Muscle of leg (tissue), 11 donors: ENCODE data around the gene CPD. TPM values are rescaled to one million over a fixed set of nuclear protein-coding genes. Genes with fewer than 3 reads are reported as not detected.
A peak's percentile ranks its signal among the peaks of the same experiment; 100 is the strongest.

Experiments used
- DNase-seq: peaks from one replicate; pipeline ENCODE4 v3.0.0; 2013
- H3K27ac ChIP-seq: one replicate; pipeline ENCODE4 v1.5.1; 2013; ENCODE audit warnings: mild to moderate bottlenecking, low read length, control low read depth
- H3K27me3 ChIP-seq: one replicate; pipeline ENCODE4 v1.6.1; 2013; ENCODE audit warnings: low read length; ENCODE audit not compliant: control insufficient read depth, insufficient read depth
- H3K36me3 ChIP-seq: one replicate; pipeline ENCODE4 v1.6.1; 2013; ENCODE audit warnings: low read length; ENCODE audit not compliant: control insufficient read depth, insufficient read depth
- H3K4me1 ChIP-seq: one replicate; pipeline ENCODE4 v1.6.1; 2013; ENCODE audit warnings: low read length; ENCODE audit not compliant: control insufficient read depth, insufficient read depth
- H3K4me3 ChIP-seq: one replicate; pipeline ENCODE4 v1.5.1; 2013; ENCODE audit warnings: low read length, control low read depth
- H3K9me3 ChIP-seq: replicated peaks from 2 replicates; pipeline ENCODE4 v1.6.1; 2013; ENCODE audit warnings: low read depth, low read length; ENCODE audit not compliant: control insufficient read depth
- WGBS: methylation state at CpG from one replicate; pipeline ENCODE4 v1.1.5; 2013; ENCODE audit warnings: missing lambda C conversion rate; ENCODE audit not compliant: insufficient coverage; 5-methylcytosine and 5-hydroxymethylcytosine counted together
- polyA plus RNA-seq, 8 donors: library from polyadenylated mRNA; unstranded; fragments of 120-200 nt; gene quantifications; one replicate each; pipeline versions ENCODE4 v1.2.1 to v1.2.3, GENCODE V29; 2013; ENCODE audit warnings: inconsistent platforms in 1 of 8, low replicate concordance in 1 of 8; ENCODE audit not compliant: insufficient read length in 8 of 8, insufficient read depth in 1 of 8
- total RNA-seq: library from RNA; stranded (reverse); fragments of 120-200 nt; gene quantifications from one replicate; pipeline ENCODE4 v1.2.4, GENCODE V29; 2013

The CPD gene
- total and polyA plus RNA-seq, 9 donors = 16.6 to 36.8 (median 24.4) TPM

- Histone ChIP-seq H3K4me1 (peaks cover 3% of the 10 kb centered on the region), H3K9me3 (no peaks in the 10 kb centered on the region), H3K27ac (no peak overlapping the region), H3K36me3 (peaks cover 32% of the 10 kb centered on the region), H3K4me3 (no peak overlapping the region), H3K27me3 (no peaks in the 10 kb centered on the region)
- no peak for DNase-seq
Measured at GRCh38 chr17:30482555-30482954, 103.8 kb downstream of the CPD start.

DNA sequence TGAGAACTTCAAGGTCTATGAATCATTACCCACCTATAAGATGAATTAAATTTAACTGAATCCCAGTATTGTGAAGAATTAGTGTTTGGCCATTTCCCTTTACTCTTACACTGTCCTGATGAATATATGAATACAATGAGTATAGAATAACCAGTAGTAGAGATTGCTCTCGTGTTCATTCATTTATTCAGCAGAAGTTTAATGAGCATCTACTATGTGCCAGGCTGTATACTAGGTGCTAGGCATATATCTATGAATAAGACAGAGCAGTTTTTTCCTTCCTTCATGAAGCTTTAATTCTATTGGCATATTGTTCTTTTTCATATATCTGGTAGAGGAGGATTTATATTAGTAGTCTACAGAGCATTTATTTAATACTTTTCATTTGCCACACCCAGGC lies 104.4 kb downstream of the CPD start:
- Histone ChIP-seq H3K4me1 (peaks cover 3% of the 10 kb centered on the region), H3K27ac (no peak overlapping the region), H3K9me3 (no peaks in the 10 kb centered on the region), H3K4me3 (no peak overlapping the region), H3K36me3 (peaks cover 35% of the 10 kb centered on the region), H3K27me3 (no peaks in the 10 kb centered on the region)
- DNase-seq = no peak
- WGBS = no CpG with 5 or more reads among the region's 1 CpG

DNA sequence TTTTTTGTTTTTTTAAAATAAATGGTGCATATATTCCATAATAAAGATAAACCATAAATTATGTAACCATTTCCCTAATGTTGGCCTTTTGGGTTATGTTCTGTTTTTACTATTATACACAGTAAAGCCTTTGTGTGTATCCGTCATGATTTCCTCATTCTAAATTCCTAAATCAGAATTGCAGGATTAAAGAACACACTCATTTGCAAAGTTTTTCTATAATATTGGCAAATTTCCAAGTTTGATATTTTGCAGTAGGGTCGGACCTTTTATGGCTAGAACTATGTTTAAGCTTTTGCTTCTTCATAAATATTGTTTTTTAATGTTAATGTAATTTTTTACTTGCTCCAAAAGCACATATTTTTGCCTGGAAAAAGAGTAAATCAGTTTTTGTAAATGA lies 115.1 kb downstream of the CPD start:
- Histone ChIP-seq H3K27ac (no peak overlapping the region), H3K4me3 (no peak overlapping the region), H3K27me3 (no peaks in the 10 kb centered on the region), H3K4me1 (no peaks in the 10 kb centered on the region), H3K36me3 (peaks cover 49% of the 10 kb centered on the region), H3K9me3 (no peaks in the 10 kb centered on the region)
- DNase-seq = no peak
- WGBS = no CpG with 5 or more reads among the region's 2 CpGs

DNA sequence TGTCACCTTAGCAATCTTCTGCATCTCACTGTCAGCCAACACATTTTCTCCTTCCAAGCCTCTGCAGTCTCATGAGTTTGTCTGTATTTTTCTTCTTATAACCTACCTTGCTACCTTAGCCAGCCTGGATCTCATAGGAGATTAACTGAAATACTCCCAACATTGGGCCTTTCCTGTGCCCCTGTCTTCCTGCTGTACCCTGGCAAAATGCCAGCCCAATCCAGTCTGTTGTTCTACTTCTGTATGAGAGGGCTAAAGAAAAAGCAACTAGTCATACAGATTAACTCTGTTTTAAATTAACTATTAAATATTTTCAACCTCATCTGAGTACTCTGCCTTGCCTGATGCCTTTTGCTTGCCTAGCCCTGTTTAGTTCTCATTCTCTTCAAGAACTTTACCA lies 116.9 kb downstream of the CPD start:
- Histone ChIP-seq H3K4me1 (no peaks in the 10 kb centered on the region), H3K27me3 (no peaks in the 10 kb centered on the region), H3K4me3 (no peak overlapping the region), H3K36me3 (peaks cover 41% of the 10 kb centered on the region), H3K9me3 (no peaks in the 10 kb centered on the region), H3K27ac (no peak overlapping the region)
- peak; percentile 8 for DNase-seq

GRCh38 chr17:30503558-30503957 lies 124.8 kb downstream of the CPD start:
- Histone ChIP-seq H3K4me3 (no peak overlapping the region), H3K9me3 (no peaks in the 10 kb centered on the region), H3K27ac (no peak overlapping the region), H3K27me3 (no peaks in the 10 kb centered on the region), H3K36me3 (peaks cover 46% of the 10 kb centered on the region), H3K4me1 (no peaks in the 10 kb centered on the region)
- no peak for DNase-seq
- 80% methylated on average over 1 of the region's 4 CpGs for WGBS

DNA sequence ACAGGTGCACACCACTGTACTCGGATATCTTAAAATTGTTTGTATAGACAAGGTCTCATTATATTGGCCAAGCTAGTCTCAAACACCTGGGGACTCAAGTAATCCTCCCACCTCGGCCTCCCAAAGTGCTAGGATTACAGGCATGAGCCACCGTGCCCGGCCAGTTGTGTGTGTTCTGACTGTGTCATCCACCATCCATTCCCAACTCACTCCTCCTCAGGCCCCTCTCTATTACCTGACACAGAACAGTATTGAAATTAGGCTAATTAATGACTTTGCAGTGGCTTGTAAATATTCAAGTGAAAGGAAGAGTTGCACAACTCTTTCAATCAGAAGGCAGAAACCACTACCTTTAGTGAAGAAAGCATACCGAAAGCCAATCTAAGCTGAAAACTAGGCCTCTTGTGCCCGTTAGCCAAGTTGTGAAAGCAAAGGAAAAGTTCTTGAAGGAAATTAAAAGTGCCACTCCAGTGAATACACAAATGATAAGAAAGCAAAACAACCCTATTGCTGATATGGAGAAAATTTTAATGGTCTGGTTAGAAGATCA lies 127.2 kb downstream of the CPD start:
- H3K27me3 ChIP-seq = no peaks in the 10 kb centered on the region
- DNase-seq = no peak
- H3K9me3 ChIP-seq = no peaks in the 10 kb centered on the region
- no peaks in the 10 kb centered on the region for H3K4me1 ChIP-seq
- WGBS = 100% methylated on average over 2 of the region's 6 CpGs
- no peak overlapping the region for H3K27ac ChIP-seq
- H3K36me3 ChIP-seq = peaks cover 43% of the 10 kb centered on the region
- H3K4me3 ChIP-seq = no peak overlapping the region

- Histone ChIP-seq H3K4me3 (no peak overlapping the region), H3K36me3 (peaks cover 39% of the 10 kb centered on the region), H3K27me3 (no peaks in the 10 kb centered on the region), H3K4me1 (no peaks in the 10 kb centered on the region), H3K9me3 (no peaks in the 10 kb centered on the region), H3K27ac (no peak overlapping the region)
- no peak for DNase-seq
- 60% methylated on average over 1 of the region's 1 CpG for WGBS
Measured at GRCh38 chr17:30506481-30506880, 127.8 kb downstream of the CPD start.

DNA sequence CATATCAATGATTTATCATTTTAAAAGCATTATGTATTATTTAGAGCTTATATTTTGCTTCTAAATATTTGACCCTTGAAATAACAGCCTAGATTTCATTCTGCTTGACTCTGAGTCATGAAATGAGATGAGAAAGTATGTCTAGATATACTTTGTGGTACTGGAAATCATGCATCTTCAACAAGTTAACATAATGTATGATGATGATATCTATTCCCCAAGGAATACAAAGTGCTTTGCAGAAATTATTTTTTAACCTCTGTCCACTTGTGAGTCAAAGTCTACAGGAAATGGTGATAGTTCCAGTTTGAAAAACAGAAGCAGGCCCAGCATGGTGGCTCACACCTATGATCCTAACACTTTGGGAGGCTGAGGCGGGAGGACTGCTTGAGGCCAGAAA lies 134.6 kb downstream of the CPD start:
- Histone ChIP-seq H3K27ac (no peak overlapping the region), H3K4me1 (no peaks in the 10 kb centered on the region), H3K4me3 (no peak overlapping the region), H3K36me3 (peaks cover 20% of the 10 kb centered on the region), H3K27me3 (no peaks in the 10 kb centered on the region), H3K9me3 (no peaks in the 10 kb centered on the region)
- no peak for DNase-seq
- 100% methylated on average over 1 of the region's 1 CpG for WGBS

DNA sequence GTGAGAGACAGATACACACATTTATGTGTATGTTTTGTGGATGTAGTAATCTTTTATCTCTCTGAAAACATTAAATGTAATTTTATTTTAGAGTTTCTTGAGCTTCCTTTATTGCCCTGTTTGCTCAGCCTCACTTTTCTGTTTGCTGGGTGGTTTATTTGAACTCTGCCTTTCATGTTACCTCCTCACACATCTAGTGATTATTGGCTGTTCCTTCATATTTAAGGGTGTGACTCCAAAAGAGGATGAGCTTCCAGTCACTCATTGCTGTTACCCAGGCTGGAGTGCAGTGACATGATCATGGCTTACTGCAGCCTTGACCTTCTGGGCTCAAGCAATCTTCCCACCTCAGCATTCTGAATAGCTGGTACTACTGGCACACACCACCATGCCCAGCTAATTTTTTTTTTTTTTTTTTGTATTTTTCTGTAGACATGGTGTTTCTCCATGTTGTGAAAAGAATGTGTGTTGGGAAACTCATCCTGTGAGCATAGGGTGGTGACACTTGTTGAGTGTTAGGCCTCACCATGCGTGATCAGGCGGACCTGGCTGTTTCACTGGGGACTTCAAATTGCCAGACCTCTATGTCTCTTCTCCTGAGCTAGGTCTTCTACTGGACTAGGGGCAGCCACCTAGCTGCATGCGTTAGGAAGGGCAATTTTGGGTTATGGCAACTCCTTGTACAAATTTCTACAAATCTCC lies 136.3 kb downstream of the CPD start:
- peaks cover 3% of the 10 kb centered on the region for H3K4me1 ChIP-seq
- no peaks in the 10 kb centered on the region for H3K27me3 ChIP-seq
- no CpG with 5 or more reads among the region's 3 CpGs for WGBS
- peaks cover 20% of the 10 kb centered on the region for H3K36me3 ChIP-seq
- H3K4me3 ChIP-seq = no peak overlapping the region
- H3K9me3 ChIP-seq = no peaks in the 10 kb centered on the region
- H3K27ac ChIP-seq = no peak overlapping the region
- DNase-seq = no peak

DNA sequence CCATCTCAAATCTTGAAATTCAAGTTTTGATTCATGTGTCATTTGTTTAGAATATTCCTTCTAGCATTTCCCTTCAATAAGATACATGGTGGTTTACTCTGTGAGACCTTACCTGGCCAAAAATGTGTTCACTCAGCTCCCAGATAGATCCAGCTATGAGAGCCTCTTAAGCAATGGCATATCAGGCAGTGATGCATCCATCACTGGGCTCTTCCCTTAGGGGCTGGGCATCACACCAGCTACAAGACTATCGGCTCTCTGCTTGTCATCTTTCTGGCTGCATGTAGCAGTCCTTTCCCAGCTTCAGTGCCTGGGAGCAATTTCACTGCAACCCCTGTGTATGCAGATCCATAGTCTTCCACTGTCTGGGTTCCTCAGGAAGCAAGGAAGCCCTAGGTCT lies 139.1 kb downstream of the CPD start:
- DNase-seq = no peak
- Histone ChIP-seq H3K27me3 (no peaks in the 10 kb centered on the region), H3K4me1 (peaks cover 4% of the 10 kb centered on the region), H3K9me3 (no peaks in the 10 kb centered on the region), H3K4me3 (no peak overlapping the region), H3K27ac (no peak overlapping the region), H3K36me3 (peaks cover 36% of the 10 kb centered on the region)
- WGBS = 95% methylated on average over 1 of the region's 1 CpG

- no peaks in the 10 kb centered on the region for H3K9me3 ChIP-seq
- peak; percentile 37 for DNase-seq
- H3K4me1 ChIP-seq = peaks cover 4% of the 10 kb centered on the region
- no peaks in the 10 kb centered on the region for H3K27me3 ChIP-seq
- WGBS = 45% methylated on average over 4 of the region's 5 CpGs
- peaks cover 32% of the 10 kb centered on the region for H3K36me3 ChIP-seq
- H3K4me3 ChIP-seq = no peak overlapping the region
- H3K27ac ChIP-seq = peak overlapping the region; percentile 78
Measured at GRCh38 chr17:30519166-30519565, 140.4 kb downstream of the CPD start.
